Smooth muscle cell (in vitro differentiated cells): Measurements from ENCODE around the gene ACAA1. TPM values are rescaled to one million over a fixed set of nuclear protein-coding genes. Genes with fewer than 3 reads are reported as not detected.

Experiments
- DNase-seq: peaks from one replicate; lab custom pipeline; 2025; ENCODE audit not compliant: unreplicated experiment; lab: John Stamatoyannopoulos, UW
- H2AFZ ChIP-seq: fragments of 200-600 bp; sonication (generic); 2 replicates; pipeline ENCODE4 v1.6.0; 2016; ENCODE audit warnings: antibody characterized with exemption, low read depth, mild to moderate bottlenecking
- H3F3A ChIP-seq: fragments of 200-600 bp; sonication (generic); 2 replicates; pipeline ENCODE4 v1.6.0; 2017; ENCODE audit warnings: antibody characterized with exemption, low read depth
- H3K27ac ChIP-seq: fragments of 200-600 bp; sonication (generic); 2 replicates; pipeline ENCODE4 v1.5.1; 2016; ENCODE audit warnings: low read depth, mild to moderate bottlenecking
- H3K27me3 ChIP-seq: fragments of 200-600 bp; sonication (generic); 2 replicates; pipeline ENCODE4 v1.6.1; 2016; ENCODE audit warnings: low read depth, mild to moderate bottlenecking
- H3K36me3 ChIP-seq: fragments of 200-600 bp; sonication (generic); 2 replicates; pipeline ENCODE4 v1.5.1; 2016; ENCODE audit warnings: low read depth
- H3K4me1 ChIP-seq: fragments of 200-600 bp; sonication (generic); 2 replicates; pipeline ENCODE4 v1.5.1; 2016; ENCODE audit warnings: low read depth
- H3K4me2 ChIP-seq: fragments of 200-600 bp; sonication (generic); 2 replicates; pipeline ENCODE4 v1.6.0; 2016; ENCODE audit warnings: mild to moderate bottlenecking
- H3K4me3 ChIP-seq: fragments of 200-600 bp; sonication (generic); 2 replicates; pipeline ENCODE4 v1.5.1; 2016; ENCODE audit warnings: mild to moderate bottlenecking
- H3K79me2 ChIP-seq: fragments of 200-600 bp; sonication (generic); 2 replicates; pipeline ENCODE4 v1.6.0; 2016; ENCODE audit warnings: low read depth, mild to moderate bottlenecking
- H3K9ac ChIP-seq: fragments of 200-600 bp; sonication (generic); 2 replicates; pipeline ENCODE4 v1.6.0; 2016; ENCODE audit warnings: low read depth
- H3K9me3 ChIP-seq: fragments of 200-600 bp; sonication (generic); replicated peaks from 2 replicates; pipeline ENCODE4 v1.5.1; 2016; ENCODE audit warnings: low read depth
- H4K20me1 ChIP-seq: fragments of 200-600 bp; sonication (generic); 2 replicates; pipeline ENCODE4 v1.6.0; 2016; ENCODE audit warnings: low read depth
- CTCF ChIP-seq: fragments of 200-600 bp; sonication (generic); IDR thresholded peaks from 2 replicates; pipeline ENCODE4 v1.5.1; 2017; ENCODE audit warnings: borderline replicate concordance, mild to moderate bottlenecking, antibody characterized with exemption; ENCODE audit not compliant: insufficient read depth, poor library complexity, severe bottlenecking
- WGBS: methylation state at CpG from one replicate; pipeline ENCODE4 v1.1.7; 2016; ENCODE audit warnings: low lambda C conversion rate; 5-methylcytosine and 5-hydroxymethylcytosine counted together
- polyA plus RNA-seq: library from polyadenylated mRNA; unstranded; fragments of >200 nt; fragmentation: Nextera tagmentation; extraction: Ambion mirVana; gene quantifications from 2 replicates; pipeline ENCODE4 v1.2.1, GENCODE V29; 2016
- total RNA-seq: library from RNA; depleted of rRNA; stranded (reverse); fragments of >200 nt; gene quantifications from 2 replicates; pipeline ENCODE4 v1.2.3, GENCODE V29; 2014

Gene ACAA1
- total and polyA plus RNA-seq, 2 experiments from 2014 or later = 22.7 to 41.8 TPM

- Histone ChIP-seq H3K4me3 (no peak overlapping the region), H3F3A (no peaks in the 10 kb centered on the region), H3K36me3 (no peaks in the 10 kb centered on the region), H4K20me1 (no peaks in the 10 kb centered on the region), H2AFZ (no peak overlapping the region), H3K27ac (no peak overlapping the region), H3K9me3 (no peaks in the 10 kb centered on the region), H3K4me2 (no peak overlapping the region), H3K79me2 (no peaks in the 10 kb centered on the region), H3K9ac (no peak overlapping the region), H3K27me3 (no peaks in the 10 kb centered on the region), H3K4me1 (peaks cover 20% of the 10 kb centered on the region)
- DNase-seq = no peak
- 85% methylated on average over 9 of the region's 9 CpGs for WGBS
- TF ChIP-seq CTCF = no peak
These were observed 38.6 kb downstream of the ACAA1 start for GRCh38 chr3:38098376-38098723.

DNA sequence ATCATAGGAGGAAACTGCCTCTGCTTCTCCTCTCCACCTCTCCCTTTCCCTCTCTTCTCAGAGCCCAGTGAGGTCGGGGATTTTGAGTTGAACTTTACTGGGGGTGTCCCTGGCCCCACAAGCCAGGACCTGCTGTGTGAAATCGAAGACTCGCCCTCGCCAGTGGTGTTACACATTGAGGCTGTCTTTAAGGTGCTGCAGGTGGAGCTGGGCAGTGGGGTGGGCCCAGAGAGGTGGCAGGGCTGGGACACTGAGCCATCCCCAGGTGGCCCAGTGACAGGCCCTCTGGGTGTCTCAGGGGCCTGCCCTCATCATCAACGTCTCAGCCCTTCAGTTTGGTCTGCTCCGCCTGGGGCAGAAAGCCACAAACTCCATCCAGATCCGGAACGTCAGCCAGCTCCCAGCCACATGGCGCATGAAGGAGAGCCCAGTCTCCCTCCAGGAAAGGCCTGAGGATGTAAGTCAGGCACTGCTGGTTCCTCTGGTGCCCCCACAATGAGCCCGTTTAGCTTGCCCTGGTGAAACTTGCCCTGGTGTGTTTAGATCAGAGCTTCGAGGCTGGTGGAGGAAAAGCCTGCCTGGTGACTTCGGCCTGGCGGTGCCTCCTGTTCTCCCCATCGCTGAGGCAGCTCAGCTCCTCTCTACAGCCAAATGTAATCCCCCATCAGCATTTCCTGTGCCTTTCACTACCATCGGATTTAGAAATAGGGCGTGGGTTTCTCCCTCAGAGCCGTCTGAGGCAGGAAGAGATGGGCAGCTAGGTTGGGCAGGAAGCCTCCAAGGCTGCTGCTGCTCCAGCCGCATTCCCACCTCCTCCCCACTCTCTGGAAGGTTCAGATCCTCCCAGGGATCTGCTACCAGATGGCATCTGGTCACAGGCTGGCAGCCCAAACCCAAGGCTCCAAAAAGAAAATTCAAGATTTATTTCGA is 39.2 kb downstream of the ACAA1 start:
- H4K20me1 ChIP-seq = no peaks in the 10 kb centered on the region
- H2AFZ ChIP-seq = no peak overlapping the region
- H3K27me3 ChIP-seq = no peaks in the 10 kb centered on the region
- no peaks in the 10 kb centered on the region for H3K79me2 ChIP-seq
- peaks cover 20% of the 10 kb centered on the region for H3K4me1 ChIP-seq
- H3K9ac ChIP-seq = no peak overlapping the region
- no peak for DNase-seq
- no peak overlapping the region for H3K4me3 ChIP-seq
- no peak for TF ChIP-seq CTCF
- H3F3A ChIP-seq = no peaks in the 10 kb centered on the region
- no peak overlapping the region for H3K27ac ChIP-seq
- H3K4me2 ChIP-seq = no peak overlapping the region
- H3K9me3 ChIP-seq = no peaks in the 10 kb centered on the region
- WGBS = 80% methylated on average over 19 of the region's 19 CpGs
- H3K36me3 ChIP-seq = no peaks in the 10 kb centered on the region

DNA sequence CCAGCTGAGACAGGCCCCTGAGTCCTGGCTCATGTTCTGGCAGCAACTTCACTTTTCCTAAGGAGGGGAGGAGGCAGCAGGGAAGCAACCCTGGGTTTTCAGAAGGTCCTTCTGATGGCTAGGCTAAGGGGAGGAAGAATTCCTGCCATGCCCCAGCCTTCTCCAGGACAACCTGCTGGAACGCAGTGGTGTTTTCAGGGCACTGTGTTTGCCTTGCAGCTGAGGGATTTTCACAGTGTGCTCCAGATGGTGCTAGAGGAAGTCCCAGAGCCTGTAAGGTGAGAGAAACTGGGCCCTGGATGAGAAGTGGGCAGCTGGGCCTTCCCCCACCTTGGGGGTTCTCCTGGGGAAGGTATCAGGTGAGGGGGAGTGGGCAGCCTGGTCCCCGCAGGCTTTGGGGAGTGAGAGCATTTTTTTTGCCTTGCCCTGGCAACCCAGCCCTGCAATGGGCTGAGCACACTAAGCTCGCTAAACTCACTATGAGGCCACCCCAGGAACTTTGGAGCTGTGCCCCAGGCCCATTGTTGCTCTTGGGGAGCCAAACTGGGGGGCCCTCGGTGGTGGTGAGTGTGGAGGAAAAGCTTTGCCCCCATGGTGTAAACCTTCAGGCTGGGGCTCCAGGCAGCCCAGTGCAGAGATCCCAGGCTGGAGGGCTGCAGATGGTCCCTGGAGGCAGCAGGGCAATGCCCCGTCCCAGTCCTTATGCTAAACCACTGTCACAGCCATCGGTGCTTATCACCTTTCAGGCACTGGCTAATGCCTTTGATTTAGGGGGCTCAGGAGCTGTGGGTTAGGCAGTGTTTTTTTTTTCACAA is 41.1 kb downstream of the ACAA1 start:
- no peaks in the 10 kb centered on the region for H3K36me3 ChIP-seq
- no peak for TF ChIP-seq CTCF
- DNase-seq = no peak
- H3K4me3 ChIP-seq = no peak overlapping the region
- peaks cover 10% of the 10 kb centered on the region for H3K27me3 ChIP-seq
- no peaks in the 10 kb centered on the region for H3K79me2 ChIP-seq
- H3F3A ChIP-seq = no peaks in the 10 kb centered on the region
- H3K4me2 ChIP-seq = no peak overlapping the region
- H3K9me3 ChIP-seq = no peaks in the 10 kb centered on the region
- H3K4me1 ChIP-seq = peaks cover 20% of the 10 kb centered on the region
- no peaks in the 10 kb centered on the region for H4K20me1 ChIP-seq
- WGBS = 90% methylated on average over 6 of the region's 6 CpGs
- no peak overlapping the region for H3K27ac ChIP-seq
- no peak overlapping the region for H3K9ac ChIP-seq
- no peak overlapping the region for H2AFZ ChIP-seq
